Hypothalamus (tissue), 51 donors: ENCODE results near the gene AVL9.
A peak's percentile ranks its signal among the peaks of the same experiment; 100 is the strongest.
"Not testable (repeated sequence)": the region's sequence is repeated elsewhere in the genome, so short reads cannot be mapped to it uniquely, and the experiment has no call there.

Experiments used
- DNase-seq, 51 donors: peaks; one replicate each; lab custom pipeline; 2025; lab: John Stamatoyannopoulos, UW

AVL9 gene

GRCh38 chr7:32586291-32587221 lies 91.3 kb downstream of the AVL9 start:
- no peak for DNase-seq

- DNase-seq = no peak
Measured at GRCh38 chr7:32587411-32587948, 92.2 kb downstream of the AVL9 start.

DNA sequence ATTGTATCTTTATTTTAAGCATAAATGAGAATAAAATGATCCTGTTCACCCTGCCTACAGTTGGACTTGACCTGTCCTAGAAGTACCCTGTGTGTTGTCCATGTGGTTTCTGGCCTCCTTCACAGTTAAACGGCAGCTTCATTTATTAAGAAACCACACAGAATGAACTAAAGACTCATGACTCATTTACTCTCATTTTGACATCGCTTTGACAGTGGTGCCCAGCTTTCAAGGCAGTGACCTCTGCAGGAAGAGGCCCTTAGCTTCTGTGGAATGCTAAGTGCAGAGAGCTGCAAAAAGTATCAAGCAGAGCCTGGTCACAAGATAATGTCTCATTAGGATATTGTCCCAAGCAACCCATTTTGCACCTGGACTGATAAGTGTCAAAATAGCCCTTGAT lies 93.4 kb downstream of the AVL9 start:
- DNase-seq = peak in 1 of 51 donors; percentile 26

DNA sequence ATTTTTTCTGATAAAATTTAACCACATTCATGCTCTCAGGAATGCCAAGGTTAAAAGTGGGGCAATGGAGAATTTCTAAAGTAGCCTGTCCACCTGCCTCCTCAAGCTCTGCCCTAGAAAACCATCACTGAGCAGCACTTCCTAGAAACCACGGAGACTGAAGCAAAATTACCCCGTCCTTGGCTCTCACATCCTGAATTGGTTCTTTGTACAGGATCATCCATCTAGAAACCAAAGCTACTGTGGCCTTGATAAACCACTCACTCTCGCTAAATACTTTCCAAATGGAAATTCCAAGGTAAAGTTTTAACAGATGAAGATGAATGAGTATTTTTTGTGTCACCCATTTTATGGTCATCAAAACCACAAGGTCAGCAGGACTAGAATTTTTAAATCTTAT lies 96.6 kb downstream of the AVL9 start:
- peak in 2 of 51 donors; percentile 7 to 18 for DNase-seq

- DNase-seq = no peak
Measured at GRCh38 chr7:32592701-32593100, 97.4 kb downstream of the AVL9 start.

DNA sequence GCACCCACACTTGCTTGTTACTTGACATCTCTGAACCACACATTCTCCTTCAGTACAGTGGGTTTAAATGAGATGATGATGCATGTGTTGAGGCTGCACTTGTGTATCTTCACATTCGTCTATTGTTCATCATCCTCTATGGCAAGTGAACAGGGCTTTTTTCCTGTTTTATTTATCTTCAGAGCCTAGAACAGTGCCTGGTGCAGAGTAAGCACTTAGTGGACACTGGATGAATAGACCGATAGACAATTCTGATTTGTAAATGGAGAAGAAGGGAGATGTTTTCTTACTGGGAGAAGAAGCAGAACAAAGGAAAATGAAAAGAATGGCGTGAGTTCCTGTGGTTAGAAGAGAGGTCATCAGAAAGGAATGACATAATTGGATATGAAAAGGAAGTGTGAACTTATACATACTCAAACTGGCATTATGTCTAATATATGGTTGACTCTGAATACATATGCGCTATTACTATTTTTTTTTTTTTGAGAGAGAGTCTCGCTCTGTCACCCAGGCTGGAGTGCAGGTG lies 99.7 kb downstream of the AVL9 start:
- no peak for DNase-seq

GRCh38 chr7:32601196-32601595 lies 105.9 kb downstream of the AVL9 start:
- not testable (repeated sequence) for DNase-seq

- DNase-seq = no peak
Measured at GRCh38 chr7:32602470-32602869, 107.2 kb downstream of the AVL9 start.

GRCh38 chr7:32603492-32603891 lies 108.2 kb downstream of the AVL9 start:
- not testable (repeated sequence) for DNase-seq

DNA sequence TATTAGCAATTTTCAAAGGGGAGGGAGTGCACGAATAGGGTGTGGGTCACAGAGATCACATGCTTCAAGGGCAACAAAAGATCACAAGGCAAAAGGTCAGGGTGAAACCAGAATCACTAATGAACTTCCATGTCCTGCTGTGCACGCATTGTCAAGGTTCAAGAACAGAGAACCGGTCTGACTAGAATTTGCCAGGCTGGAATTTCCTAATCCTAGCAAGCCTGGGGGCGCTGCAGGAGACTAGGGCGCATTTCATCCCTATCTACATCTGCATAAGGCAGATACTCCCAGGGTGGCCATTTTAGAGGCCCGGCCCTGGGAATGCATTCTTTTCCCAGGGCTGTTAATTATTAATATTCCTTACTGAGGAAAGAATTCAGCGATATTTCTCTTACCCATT lies 108.8 kb downstream of the AVL9 start:
- DNase-seq = not testable (repeated sequence)

DNA sequence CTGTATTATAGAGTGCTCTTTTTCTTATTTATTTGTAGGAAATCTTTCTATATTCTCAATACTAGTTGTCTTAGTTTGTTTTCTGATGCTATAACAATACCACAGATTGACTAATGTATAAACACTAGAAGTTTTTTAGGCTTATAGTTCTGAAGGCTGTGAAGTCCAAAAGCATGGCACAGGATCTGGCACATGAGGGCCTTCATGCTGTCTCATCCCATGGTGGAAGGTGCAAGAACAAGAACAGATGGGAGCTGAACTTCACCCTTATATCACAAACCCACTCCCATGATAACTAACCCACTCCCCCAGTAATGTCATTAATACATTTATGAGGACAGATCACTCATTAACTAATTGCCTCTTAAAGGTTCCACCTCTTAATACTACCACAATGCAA lies 109.7 kb downstream of the AVL9 start:
- no peak for DNase-seq

GRCh38 chr7:32609463-32609862 lies 114.2 kb downstream of the AVL9 start:
- no peak for DNase-seq

GRCh38 chr7:32611201-32612099 lies 116.2 kb downstream of the AVL9 start:
- DNase-seq = no peak

DNA sequence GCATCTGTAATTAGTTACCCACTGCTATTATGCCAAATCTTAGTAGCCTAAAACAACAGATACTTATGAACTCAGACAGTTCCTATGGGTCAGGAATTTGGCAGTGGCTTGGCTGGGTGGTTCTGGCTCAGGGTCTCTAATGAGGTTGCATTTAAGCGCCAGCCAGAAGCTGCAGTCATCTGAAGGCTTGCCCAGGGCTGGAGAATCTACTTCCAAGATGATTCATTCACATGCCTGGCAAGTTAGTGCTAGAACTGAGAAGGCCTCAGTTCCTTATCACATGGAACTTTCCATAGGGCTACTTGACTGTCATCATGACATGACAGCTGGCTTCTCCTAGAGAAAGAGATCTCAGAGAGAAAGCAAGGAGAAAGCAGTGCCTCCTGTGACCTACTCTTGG lies 121.3 kb downstream of the AVL9 start:
- DNase-seq = peak in 6 of 51 donors; percentile 8 to 46 (median 14)

DNA sequence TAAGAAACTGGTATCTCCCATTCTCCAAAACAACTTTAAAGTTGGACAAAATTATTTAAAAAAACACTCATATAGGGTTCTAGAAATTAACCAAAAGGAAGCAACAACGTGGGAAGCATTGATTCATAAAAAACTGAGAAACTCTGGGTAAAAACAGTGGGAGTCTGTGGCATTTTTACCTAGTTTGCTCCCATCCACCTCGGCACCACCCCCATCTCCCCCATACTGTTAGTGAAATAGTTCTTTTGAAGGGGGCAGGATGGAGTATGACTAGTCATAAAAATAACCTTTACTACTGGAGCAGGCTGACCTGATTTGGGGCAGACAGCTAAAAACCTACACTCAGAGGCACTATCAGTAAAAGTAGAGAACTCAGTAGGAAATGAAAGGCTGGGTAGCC lies 123.2 kb downstream of the AVL9 start:
- no peak for DNase-seq

GRCh38 chr7:32618987-32619386 lies 123.7 kb downstream of the AVL9 start:
- DNase-seq = no peak

GRCh38 chr7:32619416-32619815 lies 124.1 kb downstream of the AVL9 start:
- not testable (repeated sequence) for DNase-seq

GRCh38 chr7:32631021-32631420 lies 135.7 kb downstream of the AVL9 start:
- DNase-seq = no peak

DNA sequence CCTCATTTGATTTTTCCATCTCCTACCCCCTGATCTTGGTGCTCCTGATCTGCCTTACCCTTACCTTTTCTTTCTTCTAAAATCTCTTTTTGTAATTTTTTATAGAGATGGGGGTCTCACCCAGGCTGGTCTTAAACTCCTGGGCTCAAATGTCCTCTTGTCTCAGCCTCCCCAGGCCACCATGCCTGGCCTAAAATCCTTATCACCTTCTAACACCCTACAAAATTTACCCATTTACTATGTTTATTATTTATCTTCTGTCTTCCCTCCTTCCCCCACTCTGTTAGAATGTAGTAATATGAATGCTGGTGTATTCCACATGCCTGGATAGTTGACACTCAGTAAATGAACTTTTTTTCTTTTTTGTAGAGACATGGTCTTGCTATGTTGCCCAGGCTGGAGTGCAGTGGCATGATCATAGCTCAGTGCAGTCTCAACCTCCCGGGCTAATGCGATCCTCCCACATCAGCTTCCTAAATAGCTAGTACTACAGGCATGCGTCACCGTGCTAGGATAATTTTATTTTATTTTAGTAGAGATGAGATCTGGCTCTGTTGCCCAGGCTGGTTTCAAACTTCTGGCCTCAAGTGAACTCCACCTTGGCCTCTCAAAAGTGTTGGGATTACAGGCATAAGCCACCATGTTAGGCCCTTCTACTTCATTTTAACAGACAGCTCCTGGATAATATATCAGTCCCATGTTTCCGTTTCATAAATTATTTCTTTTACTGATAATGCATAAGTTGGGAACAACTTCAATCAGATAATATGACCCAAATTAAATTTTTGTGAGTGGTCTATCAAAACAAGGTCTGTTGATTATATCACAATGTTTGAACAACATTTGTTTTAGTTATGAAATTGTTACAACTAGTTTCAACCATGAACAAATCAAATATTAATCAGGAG lies 136.6 kb downstream of the AVL9 start:
- DNase-seq = not testable (repeated sequence)

GRCh38 chr7:32633446-32633845 lies 138.2 kb downstream of the AVL9 start:
- not testable (repeated sequence) for DNase-seq
